C4-2B (cell line): Measurements from ENCODE around the gene COA1.

Source experiments
- ZFX ChIP-seq: fragments of 450-650 bp; IDR thresholded peaks from 2 replicates; pipeline ENCODE4 v1.6.1; 2017
- TF ChIP-seq, protein P1 (sequence below): fragments of 450-650 bp; conservative IDR thresholded peaks from 2 replicates; pipeline ENCODE4 v1.5.1; 2017; ENCODE audit warnings: mild to moderate bottlenecking

DNA sequence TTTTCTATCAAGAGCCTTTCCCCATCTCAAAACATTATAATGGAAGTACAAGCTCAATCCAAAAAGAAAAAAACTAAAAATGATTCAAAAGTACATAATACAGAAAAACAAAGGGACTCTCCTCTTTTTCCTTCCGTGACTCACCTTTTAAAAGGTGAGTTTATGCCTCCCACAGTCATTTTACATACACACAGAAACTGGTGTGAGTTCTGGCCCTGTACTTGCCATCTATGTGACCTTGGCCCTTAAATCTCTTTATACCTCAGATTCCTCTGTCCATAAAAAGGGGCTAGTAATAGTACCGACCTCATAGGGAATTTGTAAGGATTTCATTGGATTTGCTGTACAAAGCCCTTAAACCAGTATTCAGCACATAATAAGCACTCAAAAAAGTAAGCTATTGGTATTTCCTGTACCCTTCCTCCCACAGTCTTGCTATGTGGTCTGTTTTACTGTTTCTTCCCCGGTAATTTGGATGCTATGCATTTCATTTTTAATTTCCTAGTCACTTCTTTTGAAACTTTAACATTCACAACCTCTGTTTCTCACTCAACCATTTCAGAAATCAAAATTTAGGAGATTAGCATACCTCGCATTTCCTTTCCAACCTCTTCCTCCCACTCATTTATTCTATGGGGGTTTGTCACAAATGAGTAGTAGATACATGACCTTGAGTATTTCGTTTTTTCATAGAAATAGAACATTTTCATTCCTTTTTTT lies 107.4 kb downstream of the COA1 start:
- TF ChIP-seq, protein P1, sequence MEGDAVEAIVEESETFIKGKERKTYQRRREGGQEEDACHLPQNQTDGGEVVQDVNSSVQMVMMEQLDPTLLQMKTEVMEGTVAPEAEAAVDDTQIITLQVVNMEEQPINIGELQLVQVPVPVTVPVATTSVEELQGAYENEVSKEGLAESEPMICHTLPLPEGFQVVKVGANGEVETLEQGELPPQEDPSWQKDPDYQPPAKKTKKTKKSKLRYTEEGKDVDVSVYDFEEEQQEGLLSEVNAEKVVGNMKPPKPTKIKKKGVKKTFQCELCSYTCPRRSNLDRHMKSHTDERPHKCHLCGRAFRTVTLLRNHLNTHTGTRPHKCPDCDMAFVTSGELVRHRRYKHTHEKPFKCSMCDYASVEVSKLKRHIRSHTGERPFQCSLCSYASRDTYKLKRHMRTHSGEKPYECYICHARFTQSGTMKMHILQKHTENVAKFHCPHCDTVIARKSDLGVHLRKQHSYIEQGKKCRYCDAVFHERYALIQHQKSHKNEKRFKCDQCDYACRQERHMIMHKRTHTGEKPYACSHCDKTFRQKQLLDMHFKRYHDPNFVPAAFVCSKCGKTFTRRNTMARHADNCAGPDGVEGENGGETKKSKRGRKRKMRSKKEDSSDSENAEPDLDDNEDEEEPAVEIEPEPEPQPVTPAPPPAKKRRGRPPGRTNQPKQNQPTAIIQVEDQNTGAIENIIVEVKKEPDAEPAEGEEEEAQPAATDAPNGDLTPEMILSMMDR: no peak
- no peak for TF ChIP-seq ZFX
